SHP77 (cell line): ENCODE data around the gene IQUB.
"Not testable (repeated sequence)": the region's sequence is repeated elsewhere in the genome, so short reads cannot be mapped to it uniquely, and the experiment has no call there.

Source experiments
- DNase-seq, 2 experiments: peaks; one replicate each; lab custom pipeline; 2025; lab: John Stamatoyannopoulos, UW

IQUB gene

DNA sequence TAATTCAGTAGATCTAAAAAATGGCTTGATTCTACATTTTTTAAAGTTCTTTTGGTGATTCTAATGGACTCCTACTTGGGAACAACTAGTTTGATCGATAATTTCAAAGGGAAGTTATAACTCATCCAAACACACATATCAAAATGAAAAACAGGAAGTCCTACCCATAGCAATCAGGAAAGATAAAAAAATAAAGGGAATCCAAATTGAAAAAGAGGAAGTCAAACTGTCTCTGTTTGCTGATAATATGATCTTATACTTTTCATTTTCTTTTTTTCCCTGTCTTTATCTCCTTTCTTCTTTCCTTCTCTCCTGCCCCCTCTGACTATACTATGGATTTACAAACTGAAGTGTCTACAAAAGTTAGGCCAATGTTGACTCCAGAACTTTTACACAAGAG, 118.8 kb downstream of the IQUB start:
- DNase-seq: no peak

- DNase-seq: no peak
These were observed 124.0 kb downstream of the IQUB start for GRCh38 chr7:123410273-123410904.

DNA sequence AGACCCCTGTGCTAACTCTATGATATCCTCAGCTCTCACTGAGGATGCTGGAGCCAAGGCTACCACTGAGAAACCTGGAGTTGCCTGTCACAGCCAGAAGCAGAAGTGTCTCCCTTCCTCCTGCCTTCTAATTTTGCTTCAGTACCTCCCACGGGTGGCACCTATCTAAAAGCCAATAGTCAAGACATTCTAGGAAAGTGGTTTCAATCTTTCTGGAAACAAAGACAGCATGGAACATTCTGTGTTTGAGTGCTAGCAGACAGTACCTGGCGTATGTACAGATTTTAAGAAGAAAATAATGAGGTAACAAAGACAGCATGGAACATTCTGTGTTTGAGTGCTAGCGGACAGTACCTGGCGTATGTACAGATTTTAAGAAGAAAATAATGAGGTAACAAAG, 126.4 kb downstream of the IQUB start:
- not testable (repeated sequence) for DNase-seq
